ENCODE measurements around the gene APLP2.
"Not testable (repeated sequence)": the region's sequence is repeated elsewhere in the genome, so short reads cannot be mapped to it uniquely, and the experiment has no call there.

The APLP2 gene

GRCh38 chr11:130090517-130090916 lies 20.8 kb downstream of the APLP2 start:
- not testable (repeated sequence) for H2AK5ac ChIP-seq (ENCODE audit: low read length); H2BK5ac ChIP-seq (ENCODE audit: low read length); H3K36me3 ChIP-seq (ENCODE audit: control insufficient read depth, insufficient read depth, low read length); H3K4me2 ChIP-seq (ENCODE audit: low read length); H3K18ac ChIP-seq (ENCODE audit: low read length); H3K27ac ChIP-seq (ENCODE audit: low read depth, low read length); H2BK15ac ChIP-seq (replicated peaks; ENCODE audit: low read depth); H3K23ac ChIP-seq (ENCODE audit: low read length); H3K56ac ChIP-seq (ENCODE audit: low read length); DNase-seq; H3K27me3 ChIP-seq (ENCODE audit: insufficient read depth, low read length, poor library complexity); H3K4me3 ChIP-seq (ENCODE audit: low read length); H3K9ac ChIP-seq (ENCODE audit: low read length); H4K5ac ChIP-seq (ENCODE audit: low read length); H3K4me1 ChIP-seq (ENCODE audit: control insufficient read depth, low read depth, low read length); H3K4ac ChIP-seq (ENCODE audit: low read depth, low read length); H2BK120ac ChIP-seq (ENCODE audit: low read depth, low read length); H4K8ac ChIP-seq (ENCODE audit: low read depth, low read length)
- H3K79me2 ChIP-seq (ENCODE audit: control insufficient read depth, insufficient read depth, low read length): peaks cover 45% of the 10 kb centered on the region
- H3K79me1 ChIP-seq (ENCODE audit: low read length): peaks cover 21% of the 10 kb centered on the region
- WGBS (ENCODE audit: extremely low coverage, insufficient coverage, low lambda C conversion rate): no CpG with 5 or more reads among the region's 16 CpGs

- H2BK15ac ChIP-seq (replicated peaks; ENCODE audit: low read depth); H3K27ac ChIP-seq (ENCODE audit: low read depth, low read length); H3K4ac ChIP-seq (ENCODE audit: low read depth, low read length); H3K18ac ChIP-seq (ENCODE audit: low read length); H3K36me3 ChIP-seq (ENCODE audit: control insufficient read depth, insufficient read depth, low read length); H2BK5ac ChIP-seq (ENCODE audit: low read length); DNase-seq; H2AK5ac ChIP-seq (ENCODE audit: low read length); H3K9ac ChIP-seq (ENCODE audit: low read length); H3K4me1 ChIP-seq (ENCODE audit: control insufficient read depth, low read depth, low read length); H4K5ac ChIP-seq (ENCODE audit: low read length); H3K23ac ChIP-seq (ENCODE audit: low read length); H3K4me3 ChIP-seq (ENCODE audit: low read length); H3K4me2 ChIP-seq (ENCODE audit: low read length); H3K56ac ChIP-seq (ENCODE audit: low read length); H2BK120ac ChIP-seq (ENCODE audit: low read depth, low read length); H3K27me3 ChIP-seq (ENCODE audit: insufficient read depth, low read length, poor library complexity); H4K8ac ChIP-seq (ENCODE audit: low read depth, low read length): not testable (repeated sequence)
- Histone ChIP-seq H3K79me1 (ENCODE audit: low read length) (peaks cover 26% of the 10 kb centered on the region), H3K79me2 (ENCODE audit: control insufficient read depth, insufficient read depth, low read length) (peaks cover 46% of the 10 kb centered on the region)
- no CpG with 5 or more reads among the region's 36 CpGs for WGBS (ENCODE audit: extremely low coverage, insufficient coverage, low lambda C conversion rate)
These were observed 21.5 kb downstream of the APLP2 start for GRCh38 chr11:130091169-130091568.

GRCh38 chr11:130092661-130093060 lies 23.0 kb downstream of the APLP2 start:
- no peak for DNase-seq
- WGBS (ENCODE audit: extremely low coverage, insufficient coverage, low lambda C conversion rate): no CpG with 5 or more reads among the region's 4 CpGs

GRCh38 chr11:130094614-130095013 lies 24.9 kb downstream of the APLP2 start:
- no CpG with 5 or more reads among the region's 4 CpGs for WGBS (ENCODE audit: extremely low coverage, insufficient coverage, low lambda C conversion rate)
- Histone ChIP-seq H2BK120ac (ENCODE audit: low read depth, low read length) (no peak overlapping the region), H3K9ac (ENCODE audit: low read length) (no peak overlapping the region), H3K79me2 (ENCODE audit: control insufficient read depth, insufficient read depth, low read length) (peaks cover 43% of the 10 kb centered on the region), H3K4me1 (ENCODE audit: control insufficient read depth, low read depth, low read length) (no peaks in the 10 kb centered on the region), H3K4me3 (ENCODE audit: low read length) (no peak overlapping the region), H3K56ac (ENCODE audit: low read length) (no peak overlapping the region), H2BK15ac (replicated peaks; ENCODE audit: low read depth) (no peak overlapping the region), H4K8ac (ENCODE audit: low read depth, low read length) (no peak overlapping the region), H3K27ac (ENCODE audit: low read depth, low read length) (no peak overlapping the region), H3K18ac (ENCODE audit: low read length) (no peak overlapping the region), H3K4ac (ENCODE audit: low read depth, low read length) (no peak overlapping the region), H2BK5ac (ENCODE audit: low read length) (no peak overlapping the region), H3K23ac (ENCODE audit: low read length) (no peak overlapping the region), H3K36me3 (ENCODE audit: control insufficient read depth, insufficient read depth, low read length) (no peaks in the 10 kb centered on the region), H2AK5ac (ENCODE audit: low read length) (no peak overlapping the region), H4K5ac (ENCODE audit: low read length) (no peak overlapping the region), H3K27me3 (ENCODE audit: insufficient read depth, low read length, poor library complexity) (no peaks in the 10 kb centered on the region), H3K79me1 (ENCODE audit: low read length) (peaks cover 22% of the 10 kb centered on the region), H3K4me2 (ENCODE audit: low read length) (no peak overlapping the region)
- DNase-seq: no peak

More at GRCh38 chr11:130092661-130093060, 23.0 kb downstream of the APLP2 start:
- no peak overlapping the region for H4K8ac ChIP-seq (ENCODE audit: low read depth, low read length)
- H2BK120ac ChIP-seq (ENCODE audit: low read depth, low read length): no peak overlapping the region
- no peak overlapping the region for H3K4me2 ChIP-seq (ENCODE audit: low read length)
- no peak overlapping the region for H3K56ac ChIP-seq (ENCODE audit: low read length)
- H3K18ac ChIP-seq (ENCODE audit: low read length): no peak overlapping the region
- no peak overlapping the region for H3K23ac ChIP-seq (ENCODE audit: low read length)
- H3K27me3 ChIP-seq (ENCODE audit: insufficient read depth, low read length, poor library complexity): no peaks in the 10 kb centered on the region
- H2BK15ac ChIP-seq (replicated peaks; ENCODE audit: low read depth): no peak overlapping the region
- no peak overlapping the region for H4K5ac ChIP-seq (ENCODE audit: low read length)
- H2AK5ac ChIP-seq (ENCODE audit: low read length): no peak overlapping the region
- H3K4me3 ChIP-seq (ENCODE audit: low read length): no peak overlapping the region
- H3K4me1 ChIP-seq (ENCODE audit: control insufficient read depth, low read depth, low read length): peaks cover 6% of the 10 kb centered on the region
- H3K27ac ChIP-seq (ENCODE audit: low read depth, low read length): no peak overlapping the region
- H3K4ac ChIP-seq (ENCODE audit: low read depth, low read length): no peak overlapping the region
- H3K79me1 ChIP-seq (ENCODE audit: low read length): peaks cover 29% of the 10 kb centered on the region
- no peak overlapping the region for H3K9ac ChIP-seq (ENCODE audit: low read length)
- no peak overlapping the region for H2BK5ac ChIP-seq (ENCODE audit: low read length)
- no peaks in the 10 kb centered on the region for H3K36me3 ChIP-seq (ENCODE audit: control insufficient read depth, insufficient read depth, low read length)
- peaks cover 49% of the 10 kb centered on the region for H3K79me2 ChIP-seq (ENCODE audit: control insufficient read depth, insufficient read depth, low read length)

GRCh38 chr11:130095326-130095725 lies 25.6 kb downstream of the APLP2 start:
- H3K79me2 ChIP-seq (ENCODE audit: control insufficient read depth, insufficient read depth, low read length): peaks cover 47% of the 10 kb centered on the region
- no peaks in the 10 kb centered on the region for H3K27me3 ChIP-seq (ENCODE audit: insufficient read depth, low read length, poor library complexity)
- H3K18ac ChIP-seq (ENCODE audit: low read length): no peak overlapping the region
- no peak overlapping the region for H3K56ac ChIP-seq (ENCODE audit: low read length)
- H4K5ac ChIP-seq (ENCODE audit: low read length): no peak overlapping the region
- H2AK5ac ChIP-seq (ENCODE audit: low read length): no peak overlapping the region
- H3K9ac ChIP-seq (ENCODE audit: low read length): no peak overlapping the region
- DNase-seq: no peak
- no peak overlapping the region for H3K23ac ChIP-seq (ENCODE audit: low read length)
- no peaks in the 10 kb centered on the region for H3K36me3 ChIP-seq (ENCODE audit: control insufficient read depth, insufficient read depth, low read length)
- H3K4ac ChIP-seq (ENCODE audit: low read depth, low read length): no peak overlapping the region
- peaks cover 25% of the 10 kb centered on the region for H3K79me1 ChIP-seq (ENCODE audit: low read length)
- no peak overlapping the region for H2BK5ac ChIP-seq (ENCODE audit: low read length)
- no peaks in the 10 kb centered on the region for H3K4me1 ChIP-seq (ENCODE audit: control insufficient read depth, low read depth, low read length)
- H2BK15ac ChIP-seq (replicated peaks; ENCODE audit: low read depth): no peak overlapping the region
- H3K4me3 ChIP-seq (ENCODE audit: low read length): no peak overlapping the region
- H4K8ac ChIP-seq (ENCODE audit: low read depth, low read length): no peak overlapping the region
- no peak overlapping the region for H3K4me2 ChIP-seq (ENCODE audit: low read length)
- no CpG with 5 or more reads among the region's 1 CpG for WGBS (ENCODE audit: extremely low coverage, insufficient coverage, low lambda C conversion rate)
- H3K27ac ChIP-seq (ENCODE audit: low read depth, low read length): no peak overlapping the region
- no peak overlapping the region for H2BK120ac ChIP-seq (ENCODE audit: low read depth, low read length)

- no peak overlapping the region for H2BK120ac ChIP-seq (ENCODE audit: low read depth, low read length)
- DNase-seq: no peak
- H2BK15ac ChIP-seq (replicated peaks; ENCODE audit: low read depth): no peak overlapping the region
- H2AK5ac ChIP-seq (ENCODE audit: low read length): no peak overlapping the region
- H3K4me2 ChIP-seq (ENCODE audit: low read length): no peak overlapping the region
- H3K79me2 ChIP-seq (ENCODE audit: control insufficient read depth, insufficient read depth, low read length): peaks cover 50% of the 10 kb centered on the region
- no CpG with 5 or more reads among the region's 2 CpGs for WGBS (ENCODE audit: extremely low coverage, insufficient coverage, low lambda C conversion rate)
- no peak overlapping the region for H3K56ac ChIP-seq (ENCODE audit: low read length)
- H3K27me3 ChIP-seq (ENCODE audit: insufficient read depth, low read length, poor library complexity): no peaks in the 10 kb centered on the region
- H3K27ac ChIP-seq (ENCODE audit: low read depth, low read length): no peak overlapping the region
- H3K4ac ChIP-seq (ENCODE audit: low read depth, low read length): no peak overlapping the region
- H3K23ac ChIP-seq (ENCODE audit: low read length): no peak overlapping the region
- no peaks in the 10 kb centered on the region for H3K4me1 ChIP-seq (ENCODE audit: control insufficient read depth, low read depth, low read length)
- no peak overlapping the region for H2BK5ac ChIP-seq (ENCODE audit: low read length)
- no peak overlapping the region for H3K18ac ChIP-seq (ENCODE audit: low read length)
- H3K36me3 ChIP-seq (ENCODE audit: control insufficient read depth, insufficient read depth, low read length): no peaks in the 10 kb centered on the region
- H3K79me1 ChIP-seq (ENCODE audit: low read length): peaks cover 27% of the 10 kb centered on the region
- no peak overlapping the region for H4K8ac ChIP-seq (ENCODE audit: low read depth, low read length)
- H3K9ac ChIP-seq (ENCODE audit: low read length): no peak overlapping the region
- no peak overlapping the region for H4K5ac ChIP-seq (ENCODE audit: low read length)
- H3K4me3 ChIP-seq (ENCODE audit: low read length): no peak overlapping the region
These were observed 26.3 kb downstream of the APLP2 start for GRCh38 chr11:130096042-130096441.

All from mesendoderm (in vitro differentiated cells).